Effector memory CD4-positive, alpha-beta T cell (primary cell): ENCODE data around the gene DEUP1.

Experiments
- DNase-seq, 3 donors: peaks; one replicate each; pipeline ENCODE4 v3.0.0-alpha.2; 2020
- H3K27ac ChIP-seq: 2 replicates; pipeline ENCODE4 v1.7.0; 2013; ENCODE audit warnings: mild to moderate bottlenecking, low read length, moderate library complexity; ENCODE audit not compliant: insufficient read depth, poor library complexity, severe bottlenecking
- H3K27me3 ChIP-seq: replicated peaks from 2 replicates; pipeline ENCODE4 v1.7.0; 2013; ENCODE audit warnings: mild to moderate bottlenecking, low read length; ENCODE audit not compliant: insufficient read depth, control insufficient read depth, poor library complexity, severe bottlenecking
- H3K36me3 ChIP-seq: 2 replicates; pipeline ENCODE4 v1.7.0; 2013; ENCODE audit warnings: mild to moderate bottlenecking, low read length, moderate library complexity; ENCODE audit not compliant: control insufficient read depth, insufficient read depth
- H3K4me1 ChIP-seq: 2 replicates; pipeline ENCODE4 v1.7.0; 2013; ENCODE audit warnings: low read length, mild to moderate bottlenecking; ENCODE audit not compliant: control insufficient read depth, insufficient read depth, poor library complexity, severe bottlenecking
- H3K4me3 ChIP-seq: 2 replicates; pipeline ENCODE4 v1.7.0; 2013; ENCODE audit warnings: low read length, low read depth, mild to moderate bottlenecking; ENCODE audit not compliant: insufficient read depth, poor library complexity, severe bottlenecking
- H3K9me3 ChIP-seq: 2 replicates; pipeline ENCODE4 v1.7.0; 2013; ENCODE audit warnings: mild to moderate bottlenecking, low read length, moderate library complexity; ENCODE audit not compliant: control insufficient read depth

DEUP1 gene

GRCh38 chr11:93344855-93345333 lies 14.4 kb downstream of the DEUP1 start:
- Histone ChIP-seq H3K4me3 (no peak overlapping the region), H3K9me3 (no peaks in the 10 kb centered on the region), H3K4me1 (no peaks in the 10 kb centered on the region), H3K27ac (no peak overlapping the region), H3K27me3 (no peaks in the 10 kb centered on the region), H3K36me3 (no peaks in the 10 kb centered on the region)
- no peak for DNase-seq

- no peak for DNase-seq
- H3K27ac ChIP-seq, result no peak overlapping the region
- no peaks in the 10 kb centered on the region for H3K4me1 ChIP-seq
- H3K4me3 ChIP-seq, result no peak overlapping the region
- H3K36me3 ChIP-seq, result no peaks in the 10 kb centered on the region
- H3K9me3 ChIP-seq, result no peaks in the 10 kb centered on the region
- no peaks in the 10 kb centered on the region for H3K27me3 ChIP-seq
Measured at GRCh38 chr11:93348930-93349329, 18.4 kb downstream of the DEUP1 start.

- no peaks in the 10 kb centered on the region for H3K27me3 ChIP-seq
- DNase-seq, result no peak
- no peak overlapping the region for H3K4me3 ChIP-seq
- H3K36me3 ChIP-seq, result no peaks in the 10 kb centered on the region
- no peaks in the 10 kb centered on the region for H3K9me3 ChIP-seq
- H3K27ac ChIP-seq, result no peak overlapping the region
- H3K4me1 ChIP-seq, result no peaks in the 10 kb centered on the region
Measured at GRCh38 chr11:93350835-93351234, 20.3 kb downstream of the DEUP1 start.

GRCh38 chr11:93359396-93359795 lies 28.9 kb downstream of the DEUP1 start:
- Histone ChIP-seq H3K27me3 (no peaks in the 10 kb centered on the region), H3K9me3 (no peaks in the 10 kb centered on the region), H3K4me1 (no peaks in the 10 kb centered on the region), H3K4me3 (no peak overlapping the region), H3K36me3 (no peaks in the 10 kb centered on the region), H3K27ac (no peak overlapping the region)
- DNase-seq, result no peak

GRCh38 chr11:93361435-93361834 lies 30.9 kb downstream of the DEUP1 start:
- Histone ChIP-seq H3K4me3 (no peak overlapping the region), H3K4me1 (no peaks in the 10 kb centered on the region), H3K9me3 (no peaks in the 10 kb centered on the region), H3K27ac (no peak overlapping the region), H3K27me3 (no peaks in the 10 kb centered on the region), H3K36me3 (no peaks in the 10 kb centered on the region)
- no peak for DNase-seq

GRCh38 chr11:93368022-93368421 lies 37.5 kb downstream of the DEUP1 start:
- no peak overlapping the region for H3K4me3 ChIP-seq
- H3K9me3 ChIP-seq, result no peaks in the 10 kb centered on the region
- no peak overlapping the region for H3K27ac ChIP-seq
- H3K36me3 ChIP-seq, result no peaks in the 10 kb centered on the region
- no peak for DNase-seq
- no peaks in the 10 kb centered on the region for H3K4me1 ChIP-seq
- H3K27me3 ChIP-seq, result no peaks in the 10 kb centered on the region

- Histone ChIP-seq H3K27ac (no peak overlapping the region), H3K9me3 (no peaks in the 10 kb centered on the region), H3K4me1 (no peaks in the 10 kb centered on the region), H3K4me3 (no peak overlapping the region), H3K36me3 (no peaks in the 10 kb centered on the region), H3K27me3 (no peaks in the 10 kb centered on the region)
- no peak for DNase-seq
Measured at GRCh38 chr11:93370260-93370659, 39.7 kb downstream of the DEUP1 start.

- DNase-seq, result no peak
- H3K27me3 ChIP-seq, result no peaks in the 10 kb centered on the region
- no peak overlapping the region for H3K27ac ChIP-seq
- H3K4me1 ChIP-seq, result no peaks in the 10 kb centered on the region
- no peaks in the 10 kb centered on the region for H3K36me3 ChIP-seq
- no peak overlapping the region for H3K4me3 ChIP-seq
- H3K9me3 ChIP-seq, result no peaks in the 10 kb centered on the region
Measured at GRCh38 chr11:93389737-93390136, 59.2 kb downstream of the DEUP1 start.

- Histone ChIP-seq H3K9me3 (no peaks in the 10 kb centered on the region), H3K27me3 (no peaks in the 10 kb centered on the region), H3K4me1 (no peaks in the 10 kb centered on the region), H3K27ac (no peak overlapping the region), H3K4me3 (no peak overlapping the region), H3K36me3 (no peaks in the 10 kb centered on the region)
- no peak for DNase-seq
Measured at GRCh38 chr11:93392867-93393266, 62.3 kb downstream of the DEUP1 start.

- H3K36me3 ChIP-seq, result no peaks in the 10 kb centered on the region
- H3K27ac ChIP-seq, result no peak overlapping the region
- H3K4me1 ChIP-seq, result no peaks in the 10 kb centered on the region
- H3K4me3 ChIP-seq, result no peak overlapping the region
- no peaks in the 10 kb centered on the region for H3K27me3 ChIP-seq
- no peaks in the 10 kb centered on the region for H3K9me3 ChIP-seq
- DNase-seq, result no peak
Measured at GRCh38 chr11:93393386-93393785, 62.8 kb downstream of the DEUP1 start.

GRCh38 chr11:93394488-93394887 lies 63.9 kb downstream of the DEUP1 start:
- Histone ChIP-seq H3K4me1 (no peaks in the 10 kb centered on the region), H3K4me3 (no peak overlapping the region), H3K36me3 (no peaks in the 10 kb centered on the region), H3K9me3 (no peaks in the 10 kb centered on the region), H3K27ac (no peak overlapping the region), H3K27me3 (no peaks in the 10 kb centered on the region)
- no peak for DNase-seq
